ENCODE results near the gene PLXNA2.

DNA sequence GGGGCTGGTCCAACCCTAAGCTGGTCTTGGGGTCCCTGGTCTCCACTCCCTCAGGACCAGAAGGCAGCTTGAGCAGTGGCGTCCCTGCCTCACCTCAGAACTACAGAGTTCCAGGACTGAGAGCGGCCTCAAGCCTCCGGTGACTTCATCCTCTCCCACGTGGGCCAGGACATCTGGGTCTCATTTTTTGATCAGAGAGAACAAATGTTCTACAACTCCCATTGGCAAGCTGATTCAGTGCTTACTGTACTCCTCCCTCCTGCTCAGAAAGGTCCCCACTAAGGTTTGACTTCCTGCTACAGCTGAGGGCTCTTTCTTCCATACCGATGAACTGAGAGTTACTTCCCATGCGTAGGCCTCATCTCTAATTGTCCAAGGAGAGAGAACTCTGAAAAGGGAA, 78.5 kb downstream of the PLXNA2 start:
- TF ChIP-seq POLR2AphosphoS5 (IDR thresholded peaks at IDR 0.05; ENCODE audit: low read depth, low read length) (no peak), TAF1 (IDR thresholded peaks at IDR 0.05; ENCODE audit: borderline replicate concordance, insufficient read depth, low read length) (no peak)
